HT1080 (cell line): ENCODE measurements around the gene MPP3. TPM values are rescaled to one million over a fixed set of nuclear protein-coding genes. Genes with fewer than 3 reads are reported as not detected.
"Not testable (repeated sequence)": the region's sequence is repeated elsewhere in the genome, so short reads cannot be mapped to it uniquely, and the experiment has no call there.

Experiments used
- DNase-seq: peaks from one replicate; pipeline ENCODE4 v3.0.0-alpha.2; 2015; ENCODE audit warnings: low read depth
- polyA plus RNA-seq, 2 experiments: library from polyadenylated mRNA; depleted of rRNA; stranded (reverse); fragments of >200 nt; gene quantifications; 2 replicates each; pipeline ENCODE4 v1.2.3, GENCODE V29; 2015
- total RNA-seq: library from RNA; depleted of rRNA; stranded (reverse); fragments of >200 nt; shearing (Covaris generic); gene quantifications from 2 replicates; pipeline ENCODE4 v1.2.3, GENCODE V29; 2014; rRNA removed

MPP3 gene, protein sequence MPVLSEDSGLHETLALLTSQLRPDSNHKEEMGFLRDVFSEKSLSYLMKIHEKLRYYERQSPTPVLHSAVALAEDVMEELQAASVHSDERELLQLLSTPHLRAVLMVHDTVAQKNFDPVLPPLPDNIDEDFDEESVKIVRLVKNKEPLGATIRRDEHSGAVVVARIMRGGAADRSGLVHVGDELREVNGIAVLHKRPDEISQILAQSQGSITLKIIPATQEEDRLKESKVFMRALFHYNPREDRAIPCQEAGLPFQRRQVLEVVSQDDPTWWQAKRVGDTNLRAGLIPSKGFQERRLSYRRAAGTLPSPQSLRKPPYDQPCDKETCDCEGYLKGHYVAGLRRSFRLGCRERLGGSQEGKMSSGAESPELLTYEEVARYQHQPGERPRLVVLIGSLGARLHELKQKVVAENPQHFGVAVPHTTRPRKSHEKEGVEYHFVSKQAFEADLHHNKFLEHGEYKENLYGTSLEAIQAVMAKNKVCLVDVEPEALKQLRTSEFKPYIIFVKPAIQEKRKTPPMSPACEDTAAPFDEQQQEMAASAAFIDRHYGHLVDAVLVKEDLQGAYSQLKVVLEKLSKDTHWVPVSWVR
- 10.6 and 12.5 TPM in 2 replicates for total RNA-seq
- 5.0 and 6.6 TPM in 2 replicates for polyA plus RNA-seq (2015; cell fraction: cytosol; rRNA removed)
- polyA plus RNA-seq (2015; cell fraction: nucleus; rRNA removed): 37.8 and 63.8 TPM in 2 replicates

GRCh38 chr17:43832976-43833829 lies at the start of gene MPP3:
Gene MPP3 (minus strand): TSS chr17:43833146. CDS start chr17:43831906, 1,240 bp downstream.
- peak; percentile 51 for DNase-seq

GRCh38 chr17:43881758-43882505 lies 49.0 kb upstream of the MPP3 start:
- no peak for DNase-seq

DNA sequence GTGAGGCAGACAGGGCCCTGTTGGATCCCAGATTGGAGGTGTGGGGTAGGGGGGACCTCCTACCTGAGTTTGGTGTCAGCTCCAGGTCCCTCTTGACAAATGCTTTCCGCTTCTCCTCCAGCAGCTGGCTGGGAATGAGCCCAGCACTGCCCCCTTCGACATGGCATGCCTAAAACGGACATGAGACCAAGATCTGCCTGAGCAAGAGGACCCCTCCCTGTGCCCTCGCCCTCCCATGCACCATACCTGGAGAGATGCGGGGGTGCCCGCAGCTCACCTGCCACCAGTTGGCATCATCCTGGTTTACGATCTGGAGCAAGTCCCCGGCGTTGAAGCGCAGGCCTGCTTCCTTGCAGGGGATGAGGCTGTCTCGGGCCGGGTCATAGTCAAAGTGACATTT lies 48.2 kb upstream of the MPP3 start:
- no peak for DNase-seq

DNA sequence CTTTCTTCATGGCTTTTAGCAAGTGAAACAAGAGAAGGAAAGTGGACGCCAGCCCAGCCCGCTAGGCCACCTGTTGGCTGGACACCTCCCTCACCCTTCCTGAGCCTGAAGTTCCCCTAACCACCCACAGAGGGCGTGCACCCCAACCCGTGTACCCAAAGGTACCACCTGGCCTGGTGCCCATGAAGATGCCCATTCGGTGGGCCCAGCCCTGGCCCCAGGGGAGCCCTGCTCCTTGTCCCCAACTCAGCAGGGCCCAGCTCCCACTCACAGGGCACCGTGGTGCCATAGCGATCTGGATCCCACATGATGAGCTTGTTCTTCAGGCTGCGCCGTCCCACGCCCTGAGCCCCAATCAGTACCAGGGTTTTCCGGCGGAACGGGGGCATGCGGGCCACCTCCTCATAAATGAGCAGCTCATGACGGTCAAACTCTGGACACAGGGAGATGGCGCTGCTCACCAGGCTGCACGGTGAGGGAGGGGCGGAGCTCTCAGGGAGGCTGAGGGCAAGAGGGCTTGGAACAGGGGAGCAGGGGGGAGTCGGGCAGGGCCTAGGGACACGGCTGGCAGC lies 47.6 kb upstream of the MPP3 start:
- peak; percentile 34 for DNase-seq

- DNase-seq: no peak
Observed at GRCh38 chr17:43879723-43880419, 46.9 kb upstream of the MPP3 start.

DNA sequence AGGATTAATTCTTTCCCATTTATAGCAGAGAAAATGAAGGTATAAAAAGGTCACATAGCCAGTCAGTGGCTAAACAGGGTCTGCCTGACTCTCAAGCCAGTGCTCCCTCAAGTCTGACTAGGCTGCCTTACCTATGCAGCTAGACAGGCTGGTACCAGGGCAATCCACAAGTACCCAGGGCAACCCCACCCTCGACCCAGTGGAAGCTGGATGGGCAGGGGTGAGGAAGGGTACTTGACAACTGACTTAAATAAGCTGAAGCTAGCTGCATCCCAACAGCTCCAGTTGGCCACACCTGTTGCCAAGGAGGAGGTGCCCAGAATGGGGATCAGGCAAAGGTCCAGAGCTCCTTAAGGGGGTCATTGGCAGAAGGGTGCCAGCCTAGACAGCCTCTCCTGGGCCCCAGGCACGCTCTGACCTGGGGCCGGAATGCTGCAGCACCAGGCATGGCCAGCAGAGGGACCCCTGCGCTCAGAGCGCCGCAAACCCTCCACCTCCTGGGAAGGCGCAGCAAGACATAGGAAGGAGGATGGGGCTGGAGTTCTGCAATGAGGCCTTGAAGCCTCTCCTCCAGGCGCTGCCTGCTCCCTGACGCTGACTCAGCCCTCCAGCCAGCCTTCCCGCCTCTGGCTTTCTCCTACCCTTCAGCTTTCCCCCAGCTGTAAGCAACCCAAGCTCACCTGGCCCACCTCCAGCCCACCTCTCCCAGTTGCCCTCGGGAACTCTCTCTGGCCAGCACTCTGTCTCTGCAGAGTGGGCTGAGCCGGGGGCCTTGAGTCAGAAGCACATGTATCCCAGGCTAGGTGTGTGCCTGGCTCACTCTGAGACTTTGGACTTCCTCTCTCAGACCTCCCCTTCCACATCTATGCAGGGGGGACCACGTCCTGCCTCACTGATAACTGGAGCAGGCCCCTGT lies 45.6 kb upstream of the MPP3 start:
- peak; percentile 83 for DNase-seq

DNA sequence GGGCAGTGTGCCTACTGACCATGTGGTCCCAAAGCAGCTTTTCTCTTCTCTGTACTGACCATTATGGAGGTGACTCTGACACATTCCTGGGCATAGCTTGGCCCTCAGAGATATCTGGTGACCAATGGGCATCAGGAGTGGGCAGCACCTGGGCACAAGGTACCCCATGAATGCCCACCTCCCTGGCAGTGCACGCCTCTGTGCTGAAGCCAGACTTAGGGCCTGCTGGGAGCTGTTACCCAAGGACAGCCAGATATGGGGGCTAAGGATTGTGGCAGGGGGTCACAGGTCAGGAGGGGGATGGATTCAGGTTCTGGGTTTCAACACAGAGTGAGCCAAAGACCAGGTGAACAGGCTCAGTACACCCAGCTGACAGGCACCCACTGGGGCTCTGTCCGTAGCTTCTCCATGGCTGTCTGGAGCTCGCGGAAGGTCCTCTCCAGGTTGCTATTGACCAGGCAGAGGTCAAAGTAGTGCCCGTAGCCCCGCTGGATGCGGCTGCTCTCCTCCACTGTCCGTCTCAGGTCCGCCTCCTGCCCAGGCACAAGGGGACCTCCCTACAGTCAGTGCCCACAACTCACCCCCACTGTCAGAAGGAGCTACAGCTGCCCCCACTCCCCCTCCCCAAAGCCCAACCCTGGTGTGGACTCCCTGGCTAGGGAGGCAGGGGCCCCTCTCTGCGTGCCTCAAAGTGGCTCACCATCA lies 44.7 kb upstream of the MPP3 start:
- no peak for DNase-seq

DNA sequence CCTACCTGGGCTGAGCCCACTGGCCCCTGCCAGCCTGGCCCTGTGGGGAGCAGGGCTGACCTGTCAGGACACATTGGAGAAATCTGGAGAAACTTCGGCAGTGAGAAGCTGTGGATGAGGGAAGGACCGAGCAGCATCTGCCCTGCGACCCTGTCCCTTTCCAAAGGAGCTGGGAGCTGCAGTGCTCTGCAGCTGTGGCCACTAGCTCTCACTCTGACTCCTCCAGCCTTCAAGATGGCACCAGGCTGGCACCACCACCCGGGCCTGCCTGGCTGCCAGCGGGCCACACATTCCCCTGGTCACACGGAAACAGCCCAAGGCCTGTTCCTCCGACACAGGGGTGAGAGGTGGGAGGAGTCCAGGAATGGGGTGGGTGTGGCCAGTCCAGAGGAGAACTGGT lies 44.1 kb upstream of the MPP3 start:
- no peak for DNase-seq

GRCh38 chr17:43875476-43876147 lies 42.7 kb upstream of the MPP3 start:
- peak; percentile 55 for DNase-seq

DNA sequence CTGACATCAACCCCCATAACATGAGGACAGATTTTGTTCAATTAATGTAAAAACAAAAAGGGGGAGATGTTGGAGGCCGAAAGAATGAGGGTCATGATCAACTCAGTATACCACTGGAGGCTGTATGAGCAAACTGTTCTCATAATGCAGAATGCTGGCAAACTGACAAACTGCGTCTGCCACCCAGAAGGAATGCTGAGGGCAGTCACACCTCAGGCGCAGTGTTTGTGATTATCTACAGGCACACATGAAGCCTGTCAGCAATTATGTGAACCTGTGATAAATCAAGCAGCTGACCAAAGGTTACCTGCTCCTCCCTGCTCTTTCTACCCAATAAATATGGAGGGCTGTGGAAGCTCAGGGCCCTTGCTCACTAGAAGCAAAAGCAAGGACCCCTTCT lies 41.3 kb upstream of the MPP3 start:
- no peak for DNase-seq

GRCh38 chr17:43873815-43874214 lies 40.9 kb upstream of the MPP3 start:
- DNase-seq: no peak

DNA sequence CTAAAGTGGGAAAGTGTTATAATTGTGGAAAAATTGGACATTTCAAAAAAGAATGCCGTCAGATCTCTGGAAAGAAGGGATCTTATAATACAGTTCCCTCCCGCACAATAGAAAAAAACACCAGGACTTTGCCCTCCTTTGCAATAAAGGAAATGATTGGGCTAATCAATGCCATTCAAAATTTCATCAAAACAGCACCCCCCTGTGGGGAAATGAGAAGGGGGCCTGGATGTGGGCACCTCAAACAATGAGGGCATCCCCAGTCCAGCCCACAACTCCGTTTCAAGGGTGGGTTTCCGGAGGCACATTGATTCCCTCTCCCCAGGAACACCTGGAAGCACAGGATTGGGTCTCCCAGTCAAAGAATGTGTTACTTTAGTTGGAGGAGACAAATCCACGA lies 40.1 kb upstream of the MPP3 start:
- no peak for DNase-seq

DNA sequence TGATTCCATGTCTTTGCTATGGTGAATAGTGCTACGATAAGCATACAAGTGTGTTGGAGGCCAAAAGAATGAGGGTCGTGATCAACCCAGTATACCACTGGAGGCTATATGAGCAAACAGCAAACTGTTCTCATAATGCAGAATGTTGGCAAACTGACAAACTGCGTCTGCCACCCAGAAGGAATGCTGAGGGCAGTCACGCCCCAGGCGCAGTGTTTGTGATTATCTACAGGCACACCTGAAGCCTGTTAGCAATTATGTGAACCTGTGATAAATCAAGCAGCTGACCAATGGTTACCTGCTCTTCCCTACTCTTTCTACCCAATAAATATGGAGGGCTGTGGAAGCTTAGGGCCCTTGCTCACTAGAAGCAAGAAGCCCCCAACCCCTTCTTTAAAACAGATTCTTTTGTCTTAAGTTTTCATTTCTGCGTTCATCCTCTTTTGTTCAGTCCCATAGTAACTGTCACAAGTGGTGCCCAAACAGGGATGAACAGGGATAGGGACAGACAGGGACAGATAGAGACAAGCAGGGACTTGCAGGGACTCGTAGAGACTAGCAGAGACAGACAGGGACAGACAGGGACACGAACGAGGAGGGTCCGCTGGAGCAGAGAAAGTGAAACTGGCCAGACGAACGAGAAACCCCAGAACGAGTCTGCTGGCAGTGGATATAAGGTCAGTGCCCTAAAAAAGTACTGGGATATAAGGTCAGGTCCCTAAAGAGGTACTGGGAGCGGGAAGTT lies 39.2 kb upstream of the MPP3 start:
- no peak for DNase-seq

DNA sequence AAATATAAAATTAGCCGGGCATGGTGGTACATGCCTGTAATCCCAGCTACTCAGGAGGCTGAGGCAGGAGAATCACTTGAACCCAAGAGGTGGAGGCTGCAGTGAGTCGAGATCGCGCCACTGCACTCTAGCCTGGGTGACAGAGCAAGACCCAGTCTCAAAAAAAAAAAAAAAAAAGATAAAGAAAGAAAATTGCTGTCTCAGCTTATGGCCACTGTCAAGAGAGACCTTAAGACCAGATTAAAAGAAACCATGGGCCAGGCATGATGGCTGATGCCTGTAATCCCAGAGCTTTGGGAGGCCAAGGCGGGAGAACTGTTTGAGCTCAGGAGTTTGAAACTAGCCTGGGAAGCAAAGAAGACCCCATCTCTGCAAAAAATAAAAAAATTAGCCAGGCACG lies 36.1 kb upstream of the MPP3 start:
- not testable (repeated sequence) for DNase-seq

DNA sequence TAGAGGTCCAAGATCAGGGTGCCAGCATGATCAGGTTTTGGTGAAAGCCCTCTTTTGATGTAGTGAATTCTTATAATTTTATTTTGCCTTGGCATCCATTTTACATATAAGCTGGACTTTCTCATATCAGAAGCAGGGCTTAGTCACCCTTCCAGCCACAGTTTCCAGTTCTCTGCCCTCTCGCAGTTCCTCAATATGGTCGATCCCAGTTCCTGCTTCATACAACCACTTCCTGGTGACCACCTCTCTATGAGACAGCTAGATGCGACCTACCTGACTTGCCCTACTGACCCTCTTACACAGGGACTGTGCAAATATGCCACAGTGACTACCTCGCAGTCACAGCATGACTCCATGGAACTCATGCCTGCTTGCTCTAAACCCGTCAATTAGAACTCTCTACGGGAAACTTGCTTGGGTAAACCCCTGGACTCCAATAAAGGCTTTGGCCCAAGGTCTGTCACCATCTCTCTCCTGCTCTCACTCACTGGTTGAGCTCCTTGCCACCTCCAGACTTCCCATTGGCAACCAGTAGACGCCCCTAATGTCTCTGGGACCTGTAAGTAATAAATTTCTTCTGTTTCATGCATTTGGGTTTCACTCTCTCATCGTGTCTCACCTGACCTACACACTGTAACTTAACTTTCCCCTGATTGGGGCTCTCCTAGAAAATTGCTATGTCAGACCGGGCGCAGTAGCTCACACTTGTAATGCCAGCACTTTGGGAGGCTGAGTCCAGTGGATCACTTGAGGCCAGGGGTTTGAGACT lies 35.5 kb upstream of the MPP3 start:
- no peak for DNase-seq
